ENCODE results near the gene FTMT.

FTMT gene

GRCh38 chr5:121872856-121873255 lies 21.2 kb downstream of the FTMT start:
- no peak overlapping the region for H3K4me3 ChIP-seq (replicated peaks; ENCODE audit: low read depth, low read length)
- TF ChIP-seq, protein P1, sequence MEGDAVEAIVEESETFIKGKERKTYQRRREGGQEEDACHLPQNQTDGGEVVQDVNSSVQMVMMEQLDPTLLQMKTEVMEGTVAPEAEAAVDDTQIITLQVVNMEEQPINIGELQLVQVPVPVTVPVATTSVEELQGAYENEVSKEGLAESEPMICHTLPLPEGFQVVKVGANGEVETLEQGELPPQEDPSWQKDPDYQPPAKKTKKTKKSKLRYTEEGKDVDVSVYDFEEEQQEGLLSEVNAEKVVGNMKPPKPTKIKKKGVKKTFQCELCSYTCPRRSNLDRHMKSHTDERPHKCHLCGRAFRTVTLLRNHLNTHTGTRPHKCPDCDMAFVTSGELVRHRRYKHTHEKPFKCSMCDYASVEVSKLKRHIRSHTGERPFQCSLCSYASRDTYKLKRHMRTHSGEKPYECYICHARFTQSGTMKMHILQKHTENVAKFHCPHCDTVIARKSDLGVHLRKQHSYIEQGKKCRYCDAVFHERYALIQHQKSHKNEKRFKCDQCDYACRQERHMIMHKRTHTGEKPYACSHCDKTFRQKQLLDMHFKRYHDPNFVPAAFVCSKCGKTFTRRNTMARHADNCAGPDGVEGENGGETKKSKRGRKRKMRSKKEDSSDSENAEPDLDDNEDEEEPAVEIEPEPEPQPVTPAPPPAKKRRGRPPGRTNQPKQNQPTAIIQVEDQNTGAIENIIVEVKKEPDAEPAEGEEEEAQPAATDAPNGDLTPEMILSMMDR (IDR thresholded peaks at IDR 0.05; ENCODE audit: low read depth, low read length, missing control alignments), result no peak
- DNase-seq (ENCODE audit: extremely low read depth, low read depth), result no peak

DNA sequence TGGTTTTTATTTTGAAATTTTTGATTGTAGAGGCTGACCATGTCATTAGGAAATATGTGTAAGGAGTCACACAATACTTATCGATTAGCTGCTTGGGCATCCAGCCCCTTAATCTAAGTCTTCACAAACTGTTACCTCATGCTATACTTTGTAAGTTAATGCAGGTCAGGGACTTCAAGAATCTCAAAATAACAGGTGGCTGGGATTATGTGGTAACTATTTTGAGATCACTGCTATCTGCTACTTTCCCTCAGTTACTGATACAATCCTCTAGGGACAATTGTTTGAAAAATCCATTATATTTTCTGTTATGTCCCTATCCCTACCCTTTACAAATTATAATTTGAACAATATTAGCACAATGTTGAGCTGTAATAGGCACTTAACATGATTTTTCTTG lies 21.7 kb downstream of the FTMT start:
- no peak overlapping the region for H3K4me3 ChIP-seq (replicated peaks; ENCODE audit: low read depth, low read length)
- DNase-seq (ENCODE audit: extremely low read depth, low read depth), result no peak
- TF ChIP-seq, protein P1 (IDR thresholded peaks at IDR 0.05; ENCODE audit: low read depth, low read length, missing control alignments), result no peak

DNA sequence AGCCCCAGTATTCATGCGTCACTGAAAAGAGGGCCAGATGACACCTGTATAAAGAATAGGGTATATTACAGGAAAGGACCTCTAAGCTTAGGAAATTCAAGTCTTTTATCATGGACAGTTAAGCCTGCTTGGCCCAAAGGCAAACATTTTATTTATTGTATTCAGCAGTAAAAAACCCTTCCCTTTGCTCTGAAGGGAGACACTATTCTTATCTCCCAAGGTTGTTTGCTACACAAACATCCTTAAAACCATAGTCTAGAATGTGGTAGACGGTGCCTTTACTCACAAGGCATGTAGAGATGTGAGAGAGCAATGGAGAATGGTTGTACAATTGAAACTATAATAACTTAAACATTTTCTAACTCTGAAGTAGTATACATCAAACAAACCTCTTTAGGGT lies 33.9 kb downstream of the FTMT start:
- TF ChIP-seq, protein P1 (IDR thresholded peaks at IDR 0.05; ENCODE audit: low read depth, low read length, missing control alignments), result no peak
- DNase-seq (ENCODE audit: extremely low read depth, low read depth), result no peak
- H3K4me3 ChIP-seq (replicated peaks; ENCODE audit: low read depth, low read length), result no peak overlapping the region

DNA sequence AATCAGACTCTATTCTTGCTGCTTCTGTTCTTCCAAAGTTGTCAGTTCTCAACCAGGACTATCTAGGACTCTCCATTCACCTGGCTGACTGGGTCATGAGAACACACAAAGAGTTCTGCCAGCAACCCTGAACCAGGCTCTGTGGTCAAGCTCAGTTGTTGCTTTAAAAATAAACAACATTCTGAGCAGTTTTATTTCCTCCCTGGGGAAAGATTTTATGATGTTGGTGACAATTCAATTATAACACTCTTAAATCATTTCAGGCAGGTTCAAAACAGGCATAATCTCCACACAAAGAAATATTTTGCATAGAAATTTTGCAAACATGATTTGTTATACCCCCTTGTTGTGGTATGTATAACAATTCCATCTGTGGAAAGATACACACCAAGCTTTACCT lies 36.0 kb downstream of the FTMT start:
- no peak overlapping the region for H3K4me3 ChIP-seq (replicated peaks; ENCODE audit: low read depth, low read length)
- TF ChIP-seq, protein P1 (IDR thresholded peaks at IDR 0.05; ENCODE audit: low read depth, low read length, missing control alignments), result no peak
- no peak for DNase-seq (ENCODE audit: extremely low read depth, low read depth)

DNA sequence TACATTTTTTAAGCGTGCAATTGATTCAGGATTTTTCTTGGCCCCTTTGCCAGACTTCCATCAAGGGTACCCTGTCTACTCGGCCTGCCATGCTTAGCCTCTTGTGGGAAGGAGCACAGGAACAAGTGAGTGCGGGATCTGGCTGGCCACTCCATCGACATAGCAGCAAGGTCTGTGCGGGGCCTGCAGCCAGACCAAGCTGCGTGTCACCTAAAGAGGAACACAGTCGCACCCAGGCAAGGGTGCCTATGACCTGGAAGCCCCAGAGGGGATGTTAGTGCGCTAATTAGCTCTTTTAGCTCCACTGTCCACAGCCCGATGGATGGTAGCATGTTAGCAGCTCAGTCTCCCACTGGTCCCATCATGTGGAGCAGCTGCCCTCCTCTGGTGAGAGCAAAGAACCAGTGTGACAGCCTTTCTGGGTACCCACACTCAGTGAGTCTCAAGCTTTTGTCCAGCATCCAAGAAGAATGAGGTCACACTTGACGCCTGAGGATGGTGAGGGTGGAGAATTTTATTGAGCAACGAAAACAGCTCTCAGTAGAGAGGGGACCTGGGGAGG lies 38.7 kb downstream of the FTMT start:
- DNase-seq (ENCODE audit: extremely low read depth, low read depth), result no peak
- TF ChIP-seq, protein P1 (IDR thresholded peaks at IDR 0.05; ENCODE audit: low read depth, low read length, missing control alignments), result no peak
- no peak overlapping the region for H3K4me3 ChIP-seq (replicated peaks; ENCODE audit: low read depth, low read length)

DNA sequence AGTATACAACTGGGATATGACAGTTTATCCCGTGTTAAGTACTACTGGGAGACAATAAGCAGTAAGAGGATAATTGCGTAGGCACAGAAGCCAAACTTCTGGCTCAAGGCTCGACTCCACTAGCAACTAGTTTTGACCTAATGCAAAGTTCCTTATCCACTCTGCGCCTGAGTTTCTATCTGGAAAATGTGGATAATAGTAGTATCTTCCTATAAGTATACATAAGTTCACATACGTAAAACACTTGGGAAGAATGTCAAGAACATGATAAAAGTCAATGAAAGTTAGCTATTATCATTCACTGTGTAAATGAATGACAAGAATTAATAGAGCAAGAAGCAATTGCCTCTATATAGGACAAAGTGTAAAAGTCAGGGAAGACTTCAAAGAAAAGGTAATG lies 45.7 kb downstream of the FTMT start:
- TF ChIP-seq, protein P1 (IDR thresholded peaks at IDR 0.05; ENCODE audit: low read depth, low read length, missing control alignments), result no peak
- DNase-seq (ENCODE audit: extremely low read depth, low read depth), result no peak
- H3K4me3 ChIP-seq (replicated peaks; ENCODE audit: low read depth, low read length), result no peak overlapping the region

DNA sequence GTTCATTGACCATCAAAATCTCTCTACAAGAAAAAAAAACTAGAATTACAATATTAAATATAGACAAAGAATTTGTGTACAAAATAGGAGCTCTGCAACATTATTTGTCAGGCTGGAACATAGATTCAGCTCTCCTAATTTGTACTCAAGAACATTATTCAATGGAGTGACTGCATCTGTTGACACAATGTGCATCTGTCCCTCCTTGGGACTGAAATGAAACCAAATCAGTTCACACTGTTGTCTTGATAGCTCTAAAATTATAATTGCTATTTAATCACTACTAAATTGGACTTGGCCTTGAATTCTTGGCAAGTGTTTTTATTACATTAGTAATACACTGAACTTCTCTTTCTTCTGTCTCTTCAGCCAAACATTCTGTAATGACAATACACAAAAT lies 47.7 kb downstream of the FTMT start:
- TF ChIP-seq, protein P1 (IDR thresholded peaks at IDR 0.05; ENCODE audit: low read depth, low read length, missing control alignments), result no peak
- H3K4me3 ChIP-seq (replicated peaks; ENCODE audit: low read depth, low read length), result no peak overlapping the region
- DNase-seq (ENCODE audit: extremely low read depth, low read depth), result no peak
